ENCODE measurements around the gene MAN1A1.

MAN1A1 gene

GRCh38 chr6:119327810-119328209 is 21.8 kb downstream of the MAN1A1 start:
- no peak overlapping the region for H2AK5ac ChIP-seq (ENCODE audit: low read depth, low read length)
- no peak overlapping the region for H2BK5ac ChIP-seq (ENCODE audit: low read length)
- WGBS, 2 donors (ENCODE audit: extremely low coverage in 2 of 2, insufficient read length in 2 of 2, insufficient replicate concordance in 1 of 2): no CpG with 5 or more reads among the region's 2 CpGs
- H3K4me1 ChIP-seq (ENCODE audit: control insufficient read depth in 2 of 2, insufficient read depth in 1 of 2, low read depth in 1 of 2, low read length in 2 of 2): peaks cover 0 to 4% of the 10 kb centered on the region in 2 donors
- H2BK120ac ChIP-seq (ENCODE audit: low read depth, low read length): no peak overlapping the region
- no peak overlapping the region for H3K4me2 ChIP-seq (ENCODE audit: insufficient read depth, low read length, poor library complexity, severe bottlenecking)
- no peak overlapping the region for H3K4ac ChIP-seq (ENCODE audit: low read length)
- no peak overlapping the region for H3K27ac ChIP-seq (replicated peaks; ENCODE audit: low read length)
- no peaks in the 10 kb centered on the region for H3K27me3 ChIP-seq (ENCODE audit: control insufficient read depth in 3 of 3, insufficient read depth in 3 of 3, low read depth in 1 of 3, low read length in 3 of 3)
- H2BK12ac ChIP-seq (ENCODE audit: low read length): no peak overlapping the region
- no peak for DNase-seq (ENCODE audit: low spot score)
- no peak overlapping the region for H4K91ac ChIP-seq (ENCODE audit: low read depth, low read length, poor library complexity)
- no peaks in the 10 kb centered on the region for H3K9me3 ChIP-seq (replicated peaks in 1 of 2; ENCODE audit: control insufficient read depth in 2 of 2, insufficient read depth in 1 of 2, low read depth in 1 of 2, low read length in 2 of 2)
- no peak overlapping the region for H3K23ac ChIP-seq (ENCODE audit: low read depth, low read length, poor library complexity)
- H3K36me3 ChIP-seq (replicated peaks in 1 of 2; ENCODE audit: control insufficient read depth in 2 of 2, insufficient read depth in 2 of 2, low read length in 2 of 2): no peaks in the 10 kb centered on the region
- no peak overlapping the region for H3K14ac ChIP-seq (ENCODE audit: low read length)
- H2BK15ac ChIP-seq (ENCODE audit: low read length): no peak overlapping the region
- H3K4me3 ChIP-seq (ENCODE audit: low read length in 2 of 2): no peak overlapping the region
- no peak overlapping the region for H4K8ac ChIP-seq (ENCODE audit: low read depth, low read length)
- no peak overlapping the region for H3K9ac ChIP-seq (ENCODE audit: low read depth, low read length, poor library complexity)
- no peak overlapping the region for H2AFZ ChIP-seq (ENCODE audit: low read length)
- H3K79me1 ChIP-seq (ENCODE audit: low read depth, low read length): no peaks in the 10 kb centered on the region
- H3K18ac ChIP-seq (ENCODE audit: low read length): no peak overlapping the region

GRCh38 chr6:119326291-119327005 is 23.1 kb downstream of the MAN1A1 start:
- no peak for DNase-seq (ENCODE audit: low spot score)
- no peak overlapping the region for H3K4me2 ChIP-seq (ENCODE audit: insufficient read depth, low read length, poor library complexity, severe bottlenecking)
- H3K14ac ChIP-seq (ENCODE audit: low read length): no peak overlapping the region
- H2BK5ac ChIP-seq (ENCODE audit: low read length): no peak overlapping the region
- no peak overlapping the region for H3K4me3 ChIP-seq (ENCODE audit: low read length in 2 of 2)
- no peaks in the 10 kb centered on the region for H3K9me3 ChIP-seq (replicated peaks in 1 of 2; ENCODE audit: control insufficient read depth in 2 of 2, insufficient read depth in 1 of 2, low read depth in 1 of 2, low read length in 2 of 2)
- WGBS, 2 donors (ENCODE audit: extremely low coverage in 2 of 2, insufficient read length in 2 of 2, insufficient replicate concordance in 1 of 2): no CpG with 5 or more reads among the region's 10 CpGs
- no peak overlapping the region for H3K4ac ChIP-seq (ENCODE audit: low read length)
- H3K18ac ChIP-seq (ENCODE audit: low read length): no peak overlapping the region
- no peaks in the 10 kb centered on the region for H3K27me3 ChIP-seq (ENCODE audit: control insufficient read depth in 3 of 3, insufficient read depth in 3 of 3, low read depth in 1 of 3, low read length in 3 of 3)
- no peak overlapping the region for H2BK120ac ChIP-seq (ENCODE audit: low read depth, low read length)
- no peak overlapping the region for H2AK5ac ChIP-seq (ENCODE audit: low read depth, low read length)
- H3K36me3 ChIP-seq (replicated peaks in 1 of 2; ENCODE audit: control insufficient read depth in 2 of 2, insufficient read depth in 2 of 2, low read length in 2 of 2): no peaks in the 10 kb centered on the region
- H4K91ac ChIP-seq (ENCODE audit: low read depth, low read length, poor library complexity): no peak overlapping the region
- H3K9ac ChIP-seq (ENCODE audit: low read depth, low read length, poor library complexity): no peak overlapping the region
- H3K4me1 ChIP-seq (ENCODE audit: control insufficient read depth in 2 of 2, insufficient read depth in 1 of 2, low read depth in 1 of 2, low read length in 2 of 2): peaks cover 0 to 4% of the 10 kb centered on the region in 2 donors
- H2BK15ac ChIP-seq (ENCODE audit: low read length): no peak overlapping the region
- no peak overlapping the region for H2AFZ ChIP-seq (ENCODE audit: low read length)
- no peaks in the 10 kb centered on the region for H3K79me1 ChIP-seq (ENCODE audit: low read depth, low read length)
- H4K8ac ChIP-seq (ENCODE audit: low read depth, low read length): no peak overlapping the region
- no peak overlapping the region for H3K23ac ChIP-seq (ENCODE audit: low read depth, low read length, poor library complexity)
- no peak overlapping the region for H2BK12ac ChIP-seq (ENCODE audit: low read length)
- no peak overlapping the region for H3K27ac ChIP-seq (replicated peaks; ENCODE audit: low read length)

GRCh38 chr6:119325559-119326265 is 23.8 kb downstream of the MAN1A1 start:
- Histone ChIP-seq H2BK12ac (ENCODE audit: low read length) (no peak overlapping the region), H3K4me1 (ENCODE audit: control insufficient read depth in 2 of 2, insufficient read depth in 1 of 2, low read depth in 1 of 2, low read length in 2 of 2) (peaks cover 0 to 4% of the 10 kb centered on the region in 2 donors), H3K4ac (ENCODE audit: low read length) (no peak overlapping the region)

GRCh38 chr6:119324718-119325117 is 24.8 kb downstream of the MAN1A1 start:
- H3K18ac ChIP-seq (ENCODE audit: low read length): no peak overlapping the region
- H3K4me3 ChIP-seq (ENCODE audit: low read length in 2 of 2): no peak overlapping the region
- H3K79me1 ChIP-seq (ENCODE audit: low read depth, low read length): no peaks in the 10 kb centered on the region
- no peak overlapping the region for H3K4me2 ChIP-seq (ENCODE audit: insufficient read depth, low read length, poor library complexity, severe bottlenecking)
- no peak overlapping the region for H2BK120ac ChIP-seq (ENCODE audit: low read depth, low read length)
- no peak overlapping the region for H2AFZ ChIP-seq (ENCODE audit: low read length)
- no peak overlapping the region for H3K9ac ChIP-seq (ENCODE audit: low read depth, low read length, poor library complexity)
- no peak overlapping the region for H3K4ac ChIP-seq (ENCODE audit: low read length)
- no peak overlapping the region for H2BK15ac ChIP-seq (ENCODE audit: low read length)
- H3K27ac ChIP-seq (replicated peaks; ENCODE audit: low read length): no peak overlapping the region
- H3K9me3 ChIP-seq (replicated peaks in 1 of 2; ENCODE audit: control insufficient read depth in 2 of 2, insufficient read depth in 1 of 2, low read depth in 1 of 2, low read length in 2 of 2): no peaks in the 10 kb centered on the region
- H2BK12ac ChIP-seq (ENCODE audit: low read length): no peak overlapping the region
- H3K23ac ChIP-seq (ENCODE audit: low read depth, low read length, poor library complexity): no peak overlapping the region
- H4K91ac ChIP-seq (ENCODE audit: low read depth, low read length, poor library complexity): no peak overlapping the region
- H2AK5ac ChIP-seq (ENCODE audit: low read depth, low read length): no peak overlapping the region
- H4K8ac ChIP-seq (ENCODE audit: low read depth, low read length): no peak overlapping the region
- peaks cover 0 to 4% of the 10 kb centered on the region in 2 donors for H3K4me1 ChIP-seq (ENCODE audit: control insufficient read depth in 2 of 2, insufficient read depth in 1 of 2, low read depth in 1 of 2, low read length in 2 of 2)
- DNase-seq (ENCODE audit: low spot score): no peak
- no peak overlapping the region for H3K14ac ChIP-seq (ENCODE audit: low read length)
- H3K27me3 ChIP-seq (ENCODE audit: control insufficient read depth in 3 of 3, insufficient read depth in 3 of 3, low read depth in 1 of 3, low read length in 3 of 3): no peaks in the 10 kb centered on the region
- H3K36me3 ChIP-seq (replicated peaks in 1 of 2; ENCODE audit: control insufficient read depth in 2 of 2, insufficient read depth in 2 of 2, low read length in 2 of 2): no peaks in the 10 kb centered on the region
- H2BK5ac ChIP-seq (ENCODE audit: low read length): no peak overlapping the region
- no CpG with 5 or more reads among the region's 2 CpGs for WGBS, 2 donors (ENCODE audit: extremely low coverage in 2 of 2, insufficient read length in 2 of 2, insufficient replicate concordance in 1 of 2)

More at GRCh38 chr6:119325559-119326265, 23.8 kb downstream of the MAN1A1 start:
- no CpG with 5 or more reads among the region's 11 CpGs for WGBS, 2 donors (ENCODE audit: extremely low coverage in 2 of 2, insufficient read length in 2 of 2, insufficient replicate concordance in 1 of 2)
- Histone ChIP-seq H3K18ac (ENCODE audit: low read length) (no peak overlapping the region), H3K79me1 (ENCODE audit: low read depth, low read length) (no peaks in the 10 kb centered on the region), H4K8ac (ENCODE audit: low read depth, low read length) (no peak overlapping the region), H2BK5ac (ENCODE audit: low read length) (no peak overlapping the region), H3K4me3 (ENCODE audit: low read length in 2 of 2) (no peak overlapping the region), H3K23ac (ENCODE audit: low read depth, low read length, poor library complexity) (no peak overlapping the region), H2AFZ (ENCODE audit: low read length) (no peak overlapping the region), H4K91ac (ENCODE audit: low read depth, low read length, poor library complexity) (no peak overlapping the region), H3K9me3 (replicated peaks in 1 of 2; ENCODE audit: control insufficient read depth in 2 of 2, insufficient read depth in 1 of 2, low read depth in 1 of 2, low read length in 2 of 2) (no peaks in the 10 kb centered on the region), H3K4me2 (ENCODE audit: insufficient read depth, low read length, poor library complexity, severe bottlenecking) (no peak overlapping the region), H2BK120ac (ENCODE audit: low read depth, low read length) (no peak overlapping the region), H2AK5ac (ENCODE audit: low read depth, low read length) (no peak overlapping the region), H3K36me3 (replicated peaks in 1 of 2; ENCODE audit: control insufficient read depth in 2 of 2, insufficient read depth in 2 of 2, low read length in 2 of 2) (no peaks in the 10 kb centered on the region), H3K14ac (ENCODE audit: low read length) (no peak overlapping the region), H3K27ac (replicated peaks; ENCODE audit: low read length) (no peak overlapping the region), H3K27me3 (ENCODE audit: control insufficient read depth in 3 of 3, insufficient read depth in 3 of 3, low read depth in 1 of 3, low read length in 3 of 3) (no peaks in the 10 kb centered on the region), H3K9ac (ENCODE audit: low read depth, low read length, poor library complexity) (no peak overlapping the region), H2BK15ac (ENCODE audit: low read length) (no peak overlapping the region)
- DNase-seq (ENCODE audit: low spot score): no peak
